Right cardiac atrium (tissue), 5 donors: ENCODE results near the gene LRRC17. TPM values are rescaled to one million over a fixed set of nuclear protein-coding genes. Genes with fewer than 3 reads are reported as not detected.
A peak's percentile ranks its signal among the peaks of the same experiment; 100 is the strongest.

Source experiments
- ATAC-seq, 2 donors: fragments of 200-7000 bp; cut with Tn5 transposase; one replicate each; pipeline versions ENCODE4 v1.8.0 to v1.9.1; 2020; ENCODE audit warnings: moderate library complexity in 2 of 2, mild to moderate bottlenecking in 1 of 2
- DNase-seq, 3 donors: peaks; one replicate each; pipeline ENCODE4 v3.0.0-alpha.2; 2020
- H3K27ac ChIP-seq: one replicate; pipeline ENCODE4 v1.5.1; 2013; ENCODE audit warnings: mild to moderate bottlenecking, low read length, control low read depth, moderate library complexity
- H3K27me3 ChIP-seq: one replicate; pipeline ENCODE4 v1.6.1; 2013; ENCODE audit not compliant: control insufficient read depth, insufficient read depth
- H3K4me1 ChIP-seq: one replicate; pipeline ENCODE4 v1.6.1; 2013; ENCODE audit warnings: low read length; ENCODE audit not compliant: control insufficient read depth, insufficient read depth
- H3K4me3 ChIP-seq: one replicate; pipeline ENCODE4 v1.5.1; 2013; ENCODE audit warnings: low read length, control low read depth
- H3K9me3 ChIP-seq: one replicate; pipeline ENCODE4 v1.6.1; 2013; ENCODE audit warnings: low read length; ENCODE audit not compliant: control insufficient read depth
- WGBS: extraction: QIAGEN DNeasy Blood & Tissue Kit; methylation state at CpG from one replicate; pipeline ENCODE4 v1.1.7; 2013; 5-methylcytosine and 5-hydroxymethylcytosine counted together
- intact Hi-C, 4 donors: fragments of 100-400 bp; cut with DNase I; formaldehyde crosslinking; loops; one replicate each; pipeline versions ENCODE4 v1.11.0 to v1.14.0; 2022 to 2023
- polyA plus RNA-seq: library from polyadenylated mRNA; stranded (reverse); fragments of 200-250 nt; gene quantifications from one replicate; pipeline ENCODE4 v1.2.3, GENCODE V29; 2013
- total RNA-seq, 4 donors: library from RNA; stranded (reverse); fragmentation: NEBNext Ultra II Directional; extraction: Animal tissue kit (Norgen Biotek cat#: 25700); gene quantifications; one replicate each; pipeline ENCODE4 v1.2.1, GENCODE V29; 2021
- donor health status: healthy with polysubstance abuse.
- donor health status: DM: no; HTN: yes; CAD: no.
- donor health status: DM: no; HTN: no; CAD: no.
- donor health status: DM: no; HTN: yes; CAD: no; lungs with severe emphysema.
- donor health status: DM: yes; HTN: yes; CAD: no.

Gene LRRC17
- total and polyA plus RNA-seq, 5 donors, result 3.0 to 6.7 (median 5.1) TPM

DNA sequence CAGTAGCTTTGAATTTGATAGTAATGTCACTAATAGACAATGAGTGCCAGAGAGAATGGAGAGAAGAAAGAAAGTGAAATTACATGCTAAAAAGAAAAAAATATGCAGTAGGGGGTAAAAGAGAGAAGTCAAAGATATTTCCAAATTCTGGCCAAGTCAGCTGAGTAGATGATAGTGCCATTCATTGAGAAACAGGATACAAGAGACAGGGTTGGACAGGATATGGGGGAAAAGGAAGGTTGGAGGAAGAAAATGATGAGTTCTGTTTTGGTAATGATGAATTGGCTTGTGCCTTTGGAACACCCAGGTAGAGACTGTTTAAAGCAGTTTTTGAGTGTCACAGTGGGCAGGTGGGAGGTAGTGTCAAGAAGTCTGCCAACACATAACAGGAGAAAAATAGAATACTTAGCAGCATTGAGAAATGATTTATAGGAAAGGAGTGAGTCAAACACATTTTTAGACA lies 78.3 kb downstream of the LRRC17 start:
- intact Hi-C loops, result no loop called here
- ATAC-seq, result no peak

DNA sequence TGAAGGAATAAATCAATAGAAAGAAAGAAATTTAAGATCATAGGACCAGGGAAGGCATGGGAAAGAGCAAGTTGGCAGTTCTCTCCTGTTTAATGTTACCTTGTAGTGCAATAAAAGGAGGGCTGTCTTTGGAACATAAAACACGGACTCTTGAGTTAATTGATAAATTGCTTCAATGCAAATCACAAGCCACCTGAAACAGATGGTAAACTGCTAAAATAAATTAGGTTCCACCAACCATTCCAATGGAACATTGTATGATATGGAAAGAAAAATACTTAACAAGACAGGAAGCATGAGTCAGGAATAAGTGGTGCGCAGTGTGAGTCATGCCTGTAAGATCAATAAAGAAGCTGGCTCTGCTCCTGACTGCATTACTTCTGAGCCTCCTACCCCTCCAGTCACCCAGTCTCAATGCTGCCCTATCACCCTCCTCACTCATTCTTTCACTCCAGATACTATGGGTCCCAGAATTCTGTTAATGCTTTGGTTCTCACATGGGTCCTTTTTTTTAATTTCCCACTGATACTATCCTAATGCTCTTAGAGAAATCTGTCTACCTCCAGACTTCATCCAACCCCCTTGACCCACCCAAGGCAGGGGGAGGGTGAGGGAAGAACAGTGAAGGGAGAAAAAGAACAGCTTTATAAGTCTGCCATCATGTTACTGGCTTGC lies 78.9 kb downstream of the LRRC17 start:
- intact Hi-C loops, result no loop called here
- peak; percentile 20 to 79 for ATAC-seq
- WGBS, result 80% methylated on average over 2 of the region's 2 CpGs
- Histone ChIP-seq H3K27ac (no peak overlapping the region), H3K27me3 (no peaks in the 10 kb centered on the region), H3K4me1 (peaks cover 5% of the 10 kb centered on the region), H3K4me3 (no peak overlapping the region), H3K9me3 (no peaks in the 10 kb centered on the region)
- no peak for DNase-seq

More for the DNA sequence above, 78.3 kb downstream of the LRRC17 start:
- Histone ChIP-seq H3K27me3 (no peaks in the 10 kb centered on the region), H3K9me3 (no peaks in the 10 kb centered on the region), H3K4me1 (peaks cover 5% of the 10 kb centered on the region), H3K4me3 (no peak overlapping the region), H3K27ac (no peak overlapping the region)
- DNase-seq, result no peak

DNA sequence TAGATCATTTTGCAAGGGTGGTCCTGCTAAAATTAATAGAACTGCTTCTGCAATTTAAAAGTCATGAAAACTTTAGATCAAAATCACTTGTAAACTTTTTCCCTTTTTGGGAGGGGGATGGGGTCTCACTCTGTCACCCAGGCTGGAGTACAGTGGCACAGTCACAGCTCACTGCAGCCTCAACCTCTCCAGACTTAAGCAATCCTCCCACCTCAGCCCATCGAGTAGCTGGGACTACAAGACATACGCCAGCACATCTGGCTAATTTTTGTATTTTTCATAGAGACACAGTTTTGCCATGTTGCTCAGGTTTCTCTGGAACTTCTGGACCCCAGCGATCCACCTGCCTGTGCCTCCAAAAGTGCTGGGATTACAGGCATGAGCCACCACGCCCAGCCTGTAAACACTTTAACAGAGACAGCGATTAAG lies 79.7 kb downstream of the LRRC17 start:
- peak in 1 of 3 donors; percentile 51 for DNase-seq
- Histone ChIP-seq H3K4me1 (peaks cover 5% of the 10 kb centered on the region), H3K4me3 (no peak overlapping the region), H3K9me3 (no peaks in the 10 kb centered on the region), H3K27me3 (no peaks in the 10 kb centered on the region), H3K27ac (peak overlapping the region; percentile 72)
- WGBS, result 63% methylated on average over 5 of the region's 5 CpGs
- intact Hi-C loops, result no loop called here
- ATAC-seq, result peak; percentile 3 to 5

DNA sequence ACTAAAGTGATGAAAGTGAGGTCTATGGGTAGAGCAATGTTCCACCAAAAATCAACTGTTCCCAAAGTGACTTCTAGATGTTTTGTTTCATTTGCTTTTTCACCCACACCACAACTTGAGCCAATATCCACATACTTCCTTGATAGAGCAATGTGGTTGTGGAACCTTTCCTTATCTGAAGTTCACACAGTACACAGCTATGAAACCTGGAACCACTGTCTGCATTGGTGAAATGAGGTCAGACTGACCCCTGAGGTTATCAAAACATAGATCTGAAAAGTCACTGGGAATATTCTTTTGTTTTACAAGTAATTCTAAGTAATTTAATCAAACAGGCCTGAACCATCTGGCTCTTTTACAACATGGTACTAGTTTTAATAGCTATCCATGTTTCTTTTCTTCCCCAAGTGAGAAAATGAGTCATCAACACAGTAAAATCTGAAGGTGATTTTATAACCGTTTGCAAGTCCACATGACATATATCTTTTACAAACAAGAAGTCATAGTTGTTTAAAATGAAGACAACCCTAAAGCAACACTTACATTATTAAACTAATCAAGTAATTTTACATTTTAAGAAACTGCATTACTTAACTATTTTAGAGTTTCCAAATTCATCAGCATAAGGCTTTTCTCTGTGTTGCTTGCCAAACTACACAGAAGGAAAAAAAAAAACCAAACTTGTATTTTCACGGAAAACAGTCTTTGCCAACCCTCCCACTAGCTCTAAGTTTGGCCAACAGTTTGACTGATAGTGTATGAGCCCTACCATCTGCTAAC lies 80.3 kb downstream of the LRRC17 start:
- peaks cover 5% of the 10 kb centered on the region for H3K4me1 ChIP-seq
- no peaks in the 10 kb centered on the region for H3K9me3 ChIP-seq
- no peaks in the 10 kb centered on the region for H3K27me3 ChIP-seq
- no peak overlapping the region for H3K4me3 ChIP-seq
- no peak for DNase-seq
- H3K27ac ChIP-seq, result no peak overlapping the region
- ATAC-seq, result peak; percentile 95 to 97
- intact Hi-C loops, result no loop called here
- 22% methylated on average over 2 of the region's 2 CpGs for WGBS

DNA sequence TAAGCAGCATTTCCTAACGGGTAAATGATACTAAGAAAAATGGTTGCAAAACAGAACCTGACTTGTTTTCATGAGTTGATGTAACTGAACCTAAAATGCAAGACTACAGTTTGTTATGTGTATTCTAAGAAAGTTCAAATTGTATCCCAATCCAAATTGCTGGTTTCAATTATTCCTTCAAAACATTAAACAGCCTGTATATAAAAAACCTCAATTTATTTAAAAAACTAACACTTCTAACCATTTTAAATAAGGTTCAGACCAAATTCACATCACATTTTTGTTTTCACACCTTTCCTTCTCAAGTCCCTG lies 80.9 kb downstream of the LRRC17 start:
- Histone ChIP-seq H3K9me3 (no peaks in the 10 kb centered on the region), H3K4me3 (no peak overlapping the region), H3K27me3 (no peaks in the 10 kb centered on the region), H3K4me1 (peaks cover 5% of the 10 kb centered on the region), H3K27ac (no peak overlapping the region)
- intact Hi-C loops, result no loop called here
- ATAC-seq, result no peak
- 22% methylated on average over 1 of the region's 1 CpG for WGBS
- DNase-seq, result no peak

DNA sequence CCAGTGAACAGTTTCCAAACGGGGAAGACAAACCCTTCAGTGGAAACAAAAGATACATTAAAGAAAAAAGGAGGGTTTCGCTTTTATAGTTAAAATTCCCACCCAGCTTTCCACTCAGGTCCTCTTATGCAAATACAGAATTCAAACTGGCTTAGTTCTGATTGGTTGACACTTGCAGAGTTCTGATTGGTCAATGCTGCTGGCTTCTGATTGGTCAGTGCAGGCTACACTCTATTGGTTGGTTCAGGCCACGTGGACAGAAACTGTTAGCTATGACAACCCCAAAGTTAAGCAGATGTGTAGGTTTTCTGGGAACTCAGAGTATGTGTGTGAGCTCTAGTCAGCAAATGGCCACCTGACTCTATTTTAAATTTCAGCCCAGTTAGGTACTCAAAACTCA lies 81.8 kb downstream of the LRRC17 start:
- no peak for ATAC-seq
- Histone ChIP-seq H3K27ac (no peak overlapping the region), H3K9me3 (no peaks in the 10 kb centered on the region), H3K4me3 (no peak overlapping the region), H3K27me3 (no peaks in the 10 kb centered on the region), H3K4me1 (peaks cover 3% of the 10 kb centered on the region)
- intact Hi-C loops, result no loop called here
- 78% methylated on average over 3 of the region's 3 CpGs for WGBS
- no peak for DNase-seq

Other genes with a start within 250 kb of the LRRC17 start
- gene POLR2J2, start 241.3 kb upstream of the LRRC17 start, total RNA-seq, result 1 to 10 TPM; 3.5 to 5.1 (median 4.1) TPM
- gene POLR2J2, start 241.3 kb upstream of the LRRC17 start, polyA plus RNA-seq, result 2.8 TPM
- gene FAM185A, start 164.0 kb upstream of the LRRC17 start, total RNA-seq, result 1 to 10 TPM; 5.6 to 7.5 (median 6.6) TPM
- gene FAM185A, start 164.0 kb upstream of the LRRC17 start, polyA plus RNA-seq, result 4.2 TPM
- 1 to 10 TPM in 1 of 4 donors, under 1 TPM in 3; 0.34 to 1.3 (median 0.68) TPM for gene FBXL13, start 161.8 kb downstream of the LRRC17 start, total RNA-seq
- 0.07 TPM for gene FBXL13, start 161.8 kb downstream of the LRRC17 start, polyA plus RNA-seq
- gene ARMC10, start 162.1 kb downstream of the LRRC17 start, total RNA-seq, result 10 to 100 TPM; 18.7 to 23.8 (median 21.2) TPM
- gene ARMC10, start 162.1 kb downstream of the LRRC17 start, polyA plus RNA-seq, result 14.7 TPM
- gene NAPEPLD, start 236.1 kb downstream of the LRRC17 start, total RNA-seq, result 10 to 100 TPM in 1 of 4 donors, 1 to 10 TPM in 3; 6.3 to 12.5 (median 8.4) TPM
- gene NAPEPLD, start 236.1 kb downstream of the LRRC17 start, polyA plus RNA-seq, result 4.1 TPM